ENCODE measurements around the gene PRRG4.
"Not testable (repeated sequence)": the region's sequence is repeated elsewhere in the genome, so short reads cannot be mapped to it uniquely, and the experiment has no call there.

PRRG4 gene

DNA sequence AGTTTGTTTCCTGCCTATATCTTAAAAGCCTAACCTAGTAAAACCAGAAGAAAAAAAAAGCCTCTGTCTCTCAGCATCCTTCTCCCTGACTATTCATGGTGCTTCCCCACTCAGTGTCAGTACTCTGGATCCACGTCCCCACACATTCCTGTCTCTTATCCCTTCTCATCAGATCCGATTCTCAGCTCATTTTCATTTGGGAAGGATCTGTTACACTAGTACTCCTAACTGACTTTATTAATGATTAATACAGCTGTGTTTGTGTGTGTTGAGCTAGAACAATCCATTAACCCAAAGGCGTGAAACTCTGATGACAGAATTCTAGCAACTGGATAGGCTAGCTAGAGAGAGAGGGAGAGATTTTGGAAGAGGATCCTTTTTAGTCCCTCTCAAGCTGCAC, 1.5 kb downstream of the PRRG4 start:
- DNase-seq, result no peak

DNA sequence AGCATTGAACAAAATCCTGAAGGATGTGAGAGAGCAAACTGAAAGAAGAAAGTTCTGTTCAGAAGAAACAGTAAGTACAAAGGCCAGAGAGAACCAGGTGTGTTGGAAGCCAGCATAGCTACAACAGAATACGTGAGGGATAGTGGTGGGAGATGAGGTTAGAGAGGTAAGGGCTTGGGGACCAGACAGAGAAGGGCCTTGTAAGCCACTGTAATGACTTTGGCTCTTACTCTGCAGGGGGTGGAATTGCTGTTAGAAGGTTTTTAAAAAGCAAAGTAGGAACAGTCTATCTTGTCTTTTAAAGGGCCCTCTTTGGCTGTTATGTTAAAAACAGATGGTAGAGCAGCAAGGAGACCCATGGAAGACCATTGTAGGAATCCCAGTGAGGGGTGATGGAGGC, 4.2 kb downstream of the PRRG4 start:
- DNase-seq, result no peak

DNA sequence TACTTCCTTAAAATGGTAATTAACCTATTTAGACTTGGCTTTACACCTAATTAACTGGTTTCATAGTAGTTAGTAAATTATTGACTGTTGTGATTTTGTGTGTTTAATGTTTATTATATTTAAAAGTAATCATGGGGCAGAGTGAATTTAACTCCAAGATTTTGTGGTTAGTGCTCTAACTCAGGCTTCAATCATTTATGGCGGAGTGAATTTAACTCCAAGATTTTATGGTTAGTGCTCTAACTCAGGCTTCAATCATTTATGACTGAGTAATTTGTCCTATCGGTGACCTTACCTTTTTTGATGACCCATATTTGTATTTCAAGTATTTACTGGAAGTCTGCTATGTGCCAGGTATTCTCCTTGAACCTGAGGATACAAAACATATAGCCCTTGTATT, 7.2 kb downstream of the PRRG4 start:
- no peak for DNase-seq

DNA sequence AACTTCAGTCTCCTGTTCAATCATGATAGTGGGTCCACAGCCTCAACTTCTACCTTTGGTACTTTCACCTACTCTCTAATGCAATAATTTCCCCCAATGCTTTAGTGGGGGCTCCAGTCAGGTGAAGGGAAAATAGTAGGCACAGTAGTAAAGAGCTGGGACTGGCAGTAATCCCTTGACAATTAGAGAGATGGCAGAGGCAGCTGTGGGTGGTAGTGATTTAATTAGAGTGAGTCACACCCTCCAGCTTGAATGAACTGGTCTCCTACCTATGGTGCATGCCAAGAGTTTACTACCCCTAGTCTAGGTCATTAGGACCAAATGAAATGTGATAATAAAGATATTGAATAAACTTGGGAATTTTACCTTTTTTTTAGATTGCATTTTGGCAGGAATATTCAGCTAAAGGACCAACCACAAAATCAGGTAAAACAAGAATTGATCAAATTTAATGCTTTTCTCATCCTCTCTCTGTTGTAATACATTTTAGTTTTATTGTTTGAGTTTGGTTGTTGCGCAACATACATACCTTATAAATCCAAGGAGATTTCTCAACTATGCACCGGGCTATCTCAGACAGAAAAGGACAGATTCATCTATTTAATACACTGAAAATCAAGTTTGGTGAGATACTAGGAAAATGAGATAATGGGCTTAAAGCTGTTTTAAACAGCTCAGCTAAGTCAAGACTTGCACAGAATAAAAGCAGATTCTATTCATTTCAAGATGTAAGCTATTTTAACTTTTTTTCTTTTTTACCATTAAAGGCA, 9.0 kb downstream of the PRRG4 start:
- peak; percentile 37 for DNase-seq

DNA sequence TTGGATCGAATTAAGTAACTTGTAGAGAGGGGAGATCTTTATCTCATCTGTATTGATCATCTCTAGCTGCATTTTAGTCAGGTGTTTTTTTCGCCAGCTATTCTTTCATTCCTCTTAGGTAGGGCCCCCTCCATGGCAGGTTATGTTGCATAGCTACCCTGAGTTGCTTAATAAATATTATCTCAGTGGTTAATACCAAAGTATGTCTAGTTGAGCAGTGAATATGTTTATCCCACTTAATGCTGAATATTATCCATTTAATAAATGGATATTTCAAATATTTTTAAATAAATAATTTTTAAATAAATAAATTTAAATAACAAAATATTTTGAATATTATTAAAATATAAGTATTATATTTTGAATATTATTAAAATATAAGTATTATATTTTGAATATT, 9.6 kb downstream of the PRRG4 start:
- no peak for DNase-seq

DNA sequence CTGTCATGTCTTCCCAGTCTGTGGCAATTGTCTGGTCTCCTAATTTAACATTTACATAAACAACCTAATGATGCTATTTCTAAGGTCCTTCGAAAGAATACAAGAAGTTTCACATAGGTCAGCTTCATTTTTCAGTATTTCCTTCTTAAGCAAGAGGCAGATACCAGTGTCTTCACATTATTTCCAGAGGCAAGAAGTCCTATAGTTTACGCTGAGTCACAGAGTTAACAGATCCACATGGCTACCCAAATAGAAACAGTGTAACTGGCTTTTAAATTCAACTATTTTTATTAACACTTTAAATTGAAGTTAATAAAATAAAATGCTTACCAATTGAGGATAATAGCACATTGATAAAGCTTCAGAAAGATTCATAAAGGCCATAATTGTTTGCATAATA, 10.9 kb downstream of the PRRG4 start:
- no peak for DNase-seq

DNA sequence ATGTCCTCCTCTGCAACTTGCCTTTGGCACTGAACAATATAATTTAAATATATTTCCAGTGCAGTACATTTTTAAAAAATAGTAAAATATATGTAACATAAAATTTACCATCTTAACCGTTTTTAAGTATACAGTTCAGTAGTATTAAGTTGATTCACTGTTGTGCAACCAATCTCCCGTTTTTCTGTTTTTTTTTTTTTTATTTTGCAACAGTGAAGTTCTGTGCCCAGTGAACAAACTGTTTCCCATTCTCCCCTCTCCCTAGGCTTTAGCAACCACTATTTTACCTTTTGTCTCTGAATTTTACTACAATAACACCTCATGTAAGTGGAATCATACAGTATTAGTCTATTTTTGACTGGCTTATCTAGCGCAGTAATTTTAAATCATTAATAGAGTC, 13.8 kb downstream of the PRRG4 start:
- no peak for DNase-seq

DNA sequence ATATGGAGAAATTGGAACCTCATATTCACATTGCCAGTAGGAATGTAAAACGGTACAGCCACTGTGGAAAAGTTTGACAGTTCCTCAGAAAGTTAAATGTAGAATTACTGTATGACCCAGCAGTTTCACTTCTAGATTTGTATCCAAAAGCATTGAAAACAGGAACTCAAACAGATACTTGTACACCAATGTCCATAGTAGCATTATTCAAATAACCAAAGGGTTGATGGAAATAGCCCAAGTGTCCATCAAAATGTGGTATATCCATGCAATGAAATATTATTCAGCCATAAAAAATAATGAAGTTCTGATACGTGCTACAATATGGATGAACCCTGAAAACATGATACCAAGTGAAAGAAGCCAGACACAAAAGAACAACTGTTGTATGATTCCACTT, 17.8 kb downstream of the PRRG4 start:
- no peak for DNase-seq

DNA sequence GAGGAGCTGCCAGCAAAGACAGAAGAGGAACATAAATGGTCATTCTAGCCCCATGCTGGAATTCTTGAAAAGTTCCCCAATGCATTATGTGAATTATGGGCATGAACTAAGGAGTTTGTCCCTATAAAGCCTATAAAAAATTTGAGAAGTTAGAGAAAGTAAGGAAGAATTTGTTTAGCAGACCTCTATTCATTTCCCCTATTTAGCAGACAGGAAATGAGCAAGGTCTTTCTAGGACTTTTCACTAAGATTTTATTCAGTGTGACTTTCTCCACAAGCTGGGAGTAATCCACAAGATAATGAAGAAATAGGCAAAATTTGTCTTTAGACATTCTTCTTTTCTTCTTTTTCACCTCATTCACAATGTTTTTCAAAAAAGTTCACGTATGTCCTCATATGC, 20.0 kb downstream of the PRRG4 start:
- no peak for DNase-seq

DNA sequence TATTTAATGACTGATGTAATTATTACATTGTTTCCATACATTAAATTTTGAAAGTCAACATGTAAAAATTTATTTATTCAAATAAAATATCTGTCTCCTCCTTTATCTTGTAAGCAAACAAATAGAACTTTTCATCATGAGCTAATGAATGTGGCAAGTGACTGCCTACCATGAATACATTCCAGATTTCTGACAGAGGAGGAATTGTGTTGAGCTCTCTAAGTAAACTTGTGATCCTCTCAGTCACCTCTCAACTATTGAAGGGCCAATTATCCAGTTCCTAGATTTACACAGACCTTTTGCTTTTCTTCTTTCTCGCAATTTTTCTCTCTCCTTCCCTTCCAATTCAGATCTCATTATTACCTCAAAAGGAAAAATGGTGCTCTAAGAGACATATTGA, 21.5 kb downstream of the PRRG4 start:
- DNase-seq, result no peak

DNA sequence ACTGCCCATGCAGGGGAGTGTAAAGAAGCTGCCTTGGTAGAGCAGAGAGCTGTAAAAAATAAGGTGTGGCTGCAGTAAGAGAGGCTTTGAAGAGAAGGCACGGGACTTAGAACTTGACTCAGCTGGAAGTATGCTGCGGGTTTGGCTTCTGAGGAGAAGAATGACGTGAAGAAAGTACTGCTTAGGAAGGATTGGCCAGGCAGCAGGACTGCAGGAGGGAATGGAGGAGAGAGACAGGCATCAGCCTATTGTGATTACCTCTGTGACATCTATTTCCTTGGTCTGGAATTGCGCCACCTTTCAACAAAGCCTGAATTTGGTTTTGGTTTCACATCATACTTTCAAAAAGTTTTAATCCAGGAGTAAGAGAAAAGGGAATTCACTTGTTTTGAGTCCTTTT, 22.5 kb downstream of the PRRG4 start:
- DNase-seq, result peak; percentile 94

DNA sequence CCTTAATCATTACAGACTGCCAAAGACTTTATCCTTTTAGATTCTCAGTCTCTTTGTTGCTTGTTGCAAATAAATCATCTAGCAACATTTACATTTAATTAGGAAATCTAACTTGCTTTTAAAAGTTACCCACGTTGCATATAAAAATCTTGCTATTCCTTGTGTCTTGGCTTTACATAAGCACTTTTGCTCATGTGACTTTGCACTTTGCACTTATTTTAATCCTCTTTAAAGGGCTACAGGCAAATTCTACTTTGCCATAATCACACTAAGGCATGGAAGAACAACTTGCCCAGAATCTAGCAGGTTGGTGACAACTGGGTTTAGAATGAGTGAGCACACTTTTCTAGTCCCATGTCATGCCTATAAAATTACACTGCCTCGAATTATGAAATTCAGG, 25.9 kb downstream of the PRRG4 start:
- DNase-seq, result no peak

DNA sequence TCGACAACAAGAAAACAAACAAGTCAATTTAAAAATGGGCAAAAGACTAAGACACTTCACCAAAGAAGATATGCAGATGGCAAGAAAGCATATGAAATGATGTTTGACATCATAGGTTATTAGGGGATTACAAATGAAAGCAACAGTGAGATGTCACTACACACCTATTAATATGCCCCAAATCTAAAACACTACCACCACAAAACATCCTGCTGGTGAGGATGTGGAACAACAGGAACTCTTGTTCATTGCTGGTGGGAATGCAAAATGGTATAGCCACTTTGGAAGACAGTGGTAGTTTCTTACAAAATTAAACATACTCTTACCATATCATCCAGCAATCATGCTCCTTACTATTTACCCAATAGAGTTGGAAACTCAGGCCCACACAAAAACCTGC, 29.0 kb downstream of the PRRG4 start:
- DNase-seq, result no peak

DNA sequence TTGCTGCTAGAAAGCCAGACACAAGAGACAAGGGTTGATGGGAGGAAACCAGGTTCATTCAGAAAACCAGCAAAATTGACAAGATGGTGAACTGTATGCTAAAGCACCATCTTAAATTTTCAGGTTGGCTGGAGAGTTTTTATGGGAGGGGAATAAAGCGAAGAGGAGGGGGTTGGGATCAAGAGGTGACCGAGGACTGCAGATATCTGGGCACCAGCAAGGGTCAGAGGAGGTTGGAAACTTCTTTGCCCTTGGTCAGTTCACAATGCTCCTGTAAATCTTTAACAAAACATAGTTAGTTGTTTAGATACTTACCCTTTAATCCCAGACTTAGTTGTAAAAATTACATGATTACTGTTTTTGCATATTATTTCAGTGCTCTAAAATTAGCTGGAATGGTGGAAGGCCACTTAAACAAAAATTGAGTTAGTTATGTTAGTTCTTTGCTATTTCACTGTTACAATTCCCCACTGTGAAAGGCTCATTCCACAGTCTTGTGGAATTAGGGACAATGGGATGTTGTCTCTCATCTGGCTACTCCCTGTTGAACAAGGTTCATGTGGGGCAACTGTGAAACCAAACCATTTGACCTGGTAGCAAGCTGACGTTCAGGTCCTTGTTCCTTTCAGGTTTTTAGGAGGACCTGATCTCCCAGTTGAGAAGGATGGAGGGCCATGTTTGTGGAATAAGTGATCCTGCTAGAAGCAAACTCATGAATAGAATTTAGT, 32.3 kb downstream of the PRRG4 start:
- DNase-seq, result no peak

DNA sequence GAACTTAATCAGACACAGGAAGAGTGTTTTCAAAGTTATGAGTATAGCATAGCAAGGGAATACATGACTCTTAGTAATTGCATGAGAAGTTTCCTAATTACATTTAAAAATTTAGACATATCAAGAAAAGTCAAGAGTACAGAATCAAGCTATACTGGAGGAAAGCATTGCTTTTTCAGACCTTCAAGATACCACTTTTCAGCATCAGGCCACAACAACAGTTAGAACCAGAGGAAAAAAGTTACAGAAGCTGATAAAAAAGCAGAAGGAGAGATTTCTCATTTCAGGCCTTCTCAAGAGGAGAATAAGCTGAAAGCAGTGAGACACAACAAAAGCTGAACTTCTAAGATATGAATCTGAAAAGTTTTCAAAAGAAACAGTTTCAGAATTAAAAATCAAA, 34.8 kb downstream of the PRRG4 start:
- no peak for DNase-seq

DNA sequence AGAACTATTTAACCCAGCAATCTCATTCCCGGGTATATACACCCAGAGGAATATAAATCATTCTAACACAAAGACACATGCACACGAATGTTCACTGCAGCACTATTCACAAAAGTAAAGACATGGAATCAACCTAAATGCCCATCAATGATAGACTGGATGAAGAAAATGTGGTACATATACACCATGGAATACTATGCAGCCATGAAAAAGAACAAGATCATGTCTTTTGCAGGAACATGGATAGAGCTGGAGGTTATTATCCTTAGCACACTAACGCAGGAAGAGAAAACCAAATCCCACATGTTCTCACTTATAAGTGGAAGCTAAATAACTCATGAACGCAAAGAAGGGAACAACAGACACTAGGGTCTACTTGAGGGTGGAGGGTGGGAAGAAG, 39.0 kb downstream of the PRRG4 start:
- not testable (repeated sequence) for DNase-seq

DNA sequence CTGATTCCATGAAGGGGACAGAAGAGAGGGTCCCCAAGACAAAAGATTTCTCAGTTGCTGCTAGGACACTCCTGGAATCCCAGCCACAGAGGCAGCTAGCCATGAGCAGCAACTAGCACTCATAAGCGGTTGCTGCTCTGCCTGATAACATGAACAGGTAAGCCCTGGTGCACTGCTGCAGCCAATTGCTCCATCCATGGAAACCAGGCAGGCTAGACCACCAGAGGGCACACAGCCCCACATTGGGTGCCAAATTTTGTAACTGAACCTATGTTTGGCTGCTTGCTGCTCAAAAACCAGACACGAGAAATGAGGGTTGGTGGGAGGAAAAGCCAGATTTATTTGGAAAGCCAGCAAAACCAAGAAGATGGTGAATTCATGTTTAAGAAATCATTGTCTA, 40.9 kb downstream of the PRRG4 start:
- peak; percentile 2 for DNase-seq

DNA sequence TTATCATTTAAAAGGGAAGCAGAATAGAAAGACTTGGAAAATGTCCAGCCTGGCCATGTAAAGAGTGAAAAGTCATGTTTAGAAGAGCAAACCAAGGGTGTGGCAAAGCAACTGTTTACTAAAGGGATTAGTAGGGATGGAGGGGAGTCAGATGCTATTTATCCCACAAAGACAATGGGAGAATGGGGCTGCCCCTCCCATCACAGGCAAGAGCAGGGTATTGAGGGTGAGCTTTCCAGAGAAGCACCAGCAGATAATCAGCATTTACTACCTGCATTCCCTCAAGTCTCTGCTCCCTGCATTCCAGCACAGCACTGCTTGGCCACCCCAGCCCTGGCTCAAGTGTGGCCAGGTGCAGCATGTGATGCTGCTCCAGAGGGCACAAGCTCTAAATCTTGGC, 44.4 kb downstream of the PRRG4 start:
- no peak for DNase-seq

DNA sequence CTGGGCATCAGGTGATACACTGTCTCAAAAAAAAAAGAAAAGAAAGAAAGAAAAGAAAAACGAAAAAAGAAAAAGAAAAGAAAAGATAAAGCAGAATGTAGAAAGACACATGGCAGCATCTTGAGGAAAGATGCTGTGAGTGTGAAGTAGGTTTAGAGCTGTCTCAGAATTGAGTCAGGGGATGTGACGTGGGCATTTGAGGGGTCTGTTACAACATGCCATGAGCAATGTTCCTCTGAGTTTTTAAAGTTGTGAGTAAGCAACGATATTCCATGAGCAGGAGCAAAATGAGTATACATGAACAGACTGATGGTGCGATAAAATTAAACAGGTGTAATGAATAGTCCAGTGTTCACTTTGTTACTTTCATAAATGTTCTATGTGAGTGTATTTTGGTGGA, 51.6 kb downstream of the PRRG4 start:
- DNase-seq, result no peak

DNA sequence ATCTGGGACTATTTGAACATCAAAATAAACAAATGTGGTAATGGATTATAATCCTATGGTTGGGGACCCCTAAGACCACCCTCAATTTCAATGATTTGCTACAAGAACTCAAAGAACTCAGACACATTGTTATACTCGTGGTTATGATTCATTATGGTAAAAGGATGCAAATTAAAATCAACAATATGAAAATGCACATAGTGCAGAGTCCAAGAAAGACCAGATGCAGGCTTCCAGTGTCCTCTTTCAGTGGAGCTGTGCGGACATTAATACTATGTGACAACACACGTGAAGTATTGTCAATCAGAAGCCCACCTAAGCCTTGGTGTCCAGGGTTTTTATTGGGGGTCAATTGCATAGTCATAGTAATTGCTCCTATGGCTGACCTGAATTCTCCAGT, 53.7 kb downstream of the PRRG4 start:
- DNase-seq, result no peak

DNA sequence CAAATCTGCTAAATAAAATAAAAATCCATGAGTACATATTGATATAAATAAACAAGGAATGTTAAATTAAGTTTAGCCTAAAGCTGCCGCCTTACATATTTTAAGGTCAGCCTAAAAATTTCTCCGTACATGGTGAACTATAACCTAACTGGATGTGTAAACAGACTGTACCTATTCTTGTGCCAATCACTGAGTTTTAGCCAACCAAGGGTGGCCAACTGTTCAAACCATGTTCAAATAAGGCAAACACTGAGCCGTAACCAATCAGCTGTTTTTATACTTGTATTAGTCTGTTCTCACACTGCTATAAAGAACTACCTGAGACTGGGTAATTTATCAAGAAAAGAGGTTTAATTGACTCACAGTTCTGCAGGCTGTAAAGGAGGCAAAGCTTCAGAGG, 54.3 kb downstream of the PRRG4 start:
- DNase-seq, result no peak

DNA sequence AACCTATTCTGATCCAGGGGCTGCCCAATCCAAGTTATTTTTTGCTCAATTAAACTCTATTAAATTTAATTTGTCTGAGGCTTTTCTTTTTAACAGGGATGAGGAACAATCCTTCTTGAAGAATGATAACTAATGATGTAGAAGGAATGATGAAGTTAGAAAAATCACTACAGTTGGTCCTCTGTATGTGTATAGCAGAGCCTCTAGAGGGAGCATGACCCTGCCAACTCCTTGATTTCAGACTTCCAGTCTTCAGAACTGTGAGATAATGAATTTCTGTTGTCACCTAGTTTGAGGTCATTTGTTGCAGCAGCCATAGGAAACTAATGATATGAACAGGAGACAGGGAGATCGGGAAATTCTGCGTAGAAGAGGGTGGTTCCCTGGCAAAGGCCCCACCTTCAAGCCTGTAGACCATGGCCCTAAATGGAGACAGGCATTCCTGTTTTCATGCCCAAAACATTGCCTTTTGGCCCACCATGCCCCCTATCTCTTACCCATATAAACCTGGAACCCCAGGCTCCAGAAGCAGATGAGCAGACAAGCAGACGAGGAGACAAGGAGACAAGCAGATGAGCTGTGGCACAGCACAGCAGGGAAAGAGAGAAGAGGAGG, 55.1 kb downstream of the PRRG4 start:
- no peak for DNase-seq

DNA sequence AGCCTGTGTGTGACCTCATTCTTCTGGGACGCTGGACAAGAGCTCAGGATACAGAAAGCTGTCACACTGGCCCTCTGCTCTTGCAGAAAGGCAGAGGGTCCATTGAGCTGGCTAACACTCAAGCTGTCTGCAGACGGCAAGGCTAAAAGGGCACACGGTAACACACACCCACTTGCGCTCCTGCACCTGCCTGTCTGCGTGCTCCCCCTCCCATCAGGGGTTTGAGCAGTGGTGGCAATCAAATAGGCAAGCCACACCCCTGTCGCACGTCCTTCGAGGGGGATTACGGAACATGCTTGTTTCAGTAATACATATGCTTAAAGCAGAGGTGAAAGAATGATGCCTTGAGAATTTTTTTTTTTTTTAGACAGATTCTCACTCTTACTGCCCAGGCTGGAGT, 55.8 kb downstream of the PRRG4 start:
- no peak for DNase-seq

DNA sequence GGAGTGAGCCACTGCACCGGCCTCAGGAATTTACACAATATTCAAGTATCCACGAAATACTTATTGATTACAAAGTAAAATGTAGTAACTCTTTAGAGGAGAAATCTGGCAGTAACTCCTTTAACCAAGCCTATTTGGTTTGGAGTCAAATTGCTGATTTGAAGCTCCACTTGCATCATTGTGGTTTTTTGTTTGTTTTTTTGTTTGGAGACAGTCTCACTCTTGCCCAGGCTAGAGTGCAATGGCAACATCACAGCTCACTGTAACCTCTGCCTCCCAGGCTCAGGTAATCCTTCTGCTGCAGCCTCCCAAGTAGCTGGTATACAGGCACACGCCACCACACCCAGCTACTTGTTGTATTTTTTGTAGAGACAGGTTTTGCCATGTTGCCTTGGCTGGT, 56.5 kb downstream of the PRRG4 start:
- DNase-seq, result no peak
